NCI-H510A (cell line): ENCODE data around the gene GIPC3.

ENCODE experiments used
- DNase-seq: peaks from one replicate; lab custom pipeline; 2025; lab: John Stamatoyannopoulos, UW

Gene GIPC3, protein sequence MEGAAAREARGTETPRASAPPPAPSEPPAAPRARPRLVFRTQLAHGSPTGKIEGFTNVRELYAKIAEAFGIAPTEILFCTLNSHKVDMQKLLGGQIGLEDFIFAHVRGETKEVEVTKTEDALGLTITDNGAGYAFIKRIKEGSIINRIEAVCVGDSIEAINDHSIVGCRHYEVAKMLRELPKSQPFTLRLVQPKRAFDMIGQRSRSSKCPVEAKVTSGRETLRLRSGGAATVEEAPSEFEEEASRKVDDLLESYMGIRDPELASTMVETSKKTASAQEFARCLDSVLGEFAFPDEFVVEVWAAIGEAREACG

DNA sequence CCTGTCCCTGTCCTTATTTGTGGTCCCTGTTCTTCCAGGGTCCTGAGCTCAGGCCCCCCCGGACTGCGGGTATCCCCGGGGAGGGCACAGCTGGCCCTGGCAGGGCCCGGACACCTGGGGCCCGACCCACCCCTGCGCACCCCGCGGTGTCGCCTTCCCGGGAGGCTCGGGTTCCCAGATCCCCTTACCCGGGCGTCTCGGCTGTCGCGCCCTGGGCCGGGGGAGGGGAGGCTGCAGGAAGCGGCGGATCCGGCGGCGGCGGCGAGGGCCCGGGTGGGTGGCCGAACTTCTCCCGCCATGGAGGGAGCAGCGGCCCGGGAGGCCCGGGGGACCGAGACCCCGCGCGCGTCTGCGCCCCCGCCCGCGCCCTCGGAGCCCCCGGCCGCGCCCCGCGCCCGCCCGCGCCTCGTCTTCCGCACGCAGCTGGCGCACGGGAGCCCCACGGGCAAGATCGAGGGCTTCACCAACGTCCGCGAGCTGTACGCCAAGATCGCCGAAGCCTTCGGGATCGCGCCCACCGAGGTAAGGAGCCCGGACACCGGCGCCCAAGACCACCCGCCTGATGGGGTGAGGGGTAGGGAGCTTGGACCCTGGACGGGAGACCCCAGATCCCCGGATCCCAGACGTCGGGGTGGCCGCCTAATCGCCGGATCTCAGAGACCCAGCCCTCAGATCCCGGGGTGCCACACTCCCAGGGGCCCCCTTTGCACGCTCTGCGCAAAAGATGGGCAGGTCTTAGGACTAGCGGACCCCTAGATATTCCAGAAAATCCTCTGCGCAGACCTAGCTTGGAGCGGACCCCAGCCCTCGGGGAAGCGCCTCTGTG is at the start of gene GIPC3:
Gene GIPC3 (plus strand): TSS at position 178 of the 826 bp plus-strand sequence. CDS start 120 bp downstream, at position 298.
- DNase-seq = no peak

DNA sequence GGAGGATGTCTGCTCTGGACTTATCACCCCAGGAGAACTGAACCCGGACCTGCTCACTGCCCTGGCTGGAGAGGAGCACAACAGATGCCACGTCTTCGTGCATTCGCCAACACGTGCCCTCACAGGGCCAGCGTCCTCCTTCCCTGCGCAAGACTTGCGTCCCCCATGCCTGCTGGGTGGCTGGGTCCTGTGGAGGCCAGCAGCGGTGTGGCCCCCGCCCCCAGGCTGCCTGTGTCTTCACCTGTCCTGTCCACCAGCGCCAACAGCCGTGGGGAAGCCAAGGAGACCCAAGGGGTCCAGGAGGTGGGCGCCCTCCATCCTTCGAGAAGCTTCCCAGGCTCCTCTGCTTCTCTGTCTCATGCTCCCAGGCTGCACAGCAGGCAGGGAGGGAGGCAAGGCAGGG is 49.7 kb upstream of the GIPC3 start:
- no peak for DNase-seq

DNA sequence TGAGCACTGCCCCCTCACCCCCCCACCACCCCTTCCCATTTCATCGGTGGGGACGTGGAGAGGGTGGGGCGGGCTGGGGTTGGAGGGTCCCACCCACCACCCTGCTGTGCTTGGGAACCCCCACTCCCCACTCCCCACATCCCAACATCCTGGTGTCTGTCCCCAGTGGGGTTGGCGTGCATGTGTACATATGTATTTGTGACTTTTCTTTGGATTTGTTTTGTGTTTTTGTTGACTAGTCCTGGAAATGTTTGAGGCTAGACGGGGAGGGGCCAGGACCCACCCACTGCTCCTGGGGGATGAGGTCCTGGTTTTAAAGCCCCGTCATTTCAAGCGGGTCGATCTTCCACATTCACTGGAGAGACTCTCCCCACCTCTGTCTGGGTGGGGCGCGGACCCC is 49.3 kb upstream of the GIPC3 start:
- DNase-seq = no peak

DNA sequence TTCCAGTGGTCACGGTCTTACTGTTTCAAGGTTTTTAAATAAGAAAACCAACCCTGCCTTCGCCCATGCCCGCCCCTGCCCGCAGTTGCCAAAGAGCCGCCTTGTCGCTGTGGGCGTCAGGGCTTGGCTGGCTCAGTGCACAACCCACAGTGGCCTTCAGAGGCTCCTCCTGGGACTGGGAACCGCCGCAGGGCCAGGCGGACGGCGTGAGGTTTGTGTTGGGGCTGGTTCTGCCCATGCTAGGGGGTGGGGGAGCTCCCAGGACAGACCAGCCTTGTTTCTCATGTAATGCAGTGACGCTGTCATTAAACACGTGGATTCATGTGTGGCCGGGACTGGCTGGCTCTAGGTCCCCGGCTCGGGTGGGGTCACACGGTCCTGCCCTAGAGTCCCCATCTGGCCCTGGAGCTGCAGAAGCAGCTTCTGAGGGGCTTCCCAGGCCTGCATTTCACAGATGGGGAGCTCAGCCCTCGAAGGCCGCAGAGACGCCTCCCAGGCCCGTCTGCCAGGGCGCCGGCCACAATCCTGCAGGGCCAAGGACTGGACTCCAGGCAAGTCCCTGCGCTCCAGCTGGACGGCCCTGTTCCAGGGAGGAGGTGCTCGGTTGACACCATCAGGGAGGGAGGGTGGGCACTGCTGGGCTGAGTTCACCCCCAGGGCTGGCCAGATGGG is 48.7 kb upstream of the GIPC3 start:
- DNase-seq = no peak

DNA sequence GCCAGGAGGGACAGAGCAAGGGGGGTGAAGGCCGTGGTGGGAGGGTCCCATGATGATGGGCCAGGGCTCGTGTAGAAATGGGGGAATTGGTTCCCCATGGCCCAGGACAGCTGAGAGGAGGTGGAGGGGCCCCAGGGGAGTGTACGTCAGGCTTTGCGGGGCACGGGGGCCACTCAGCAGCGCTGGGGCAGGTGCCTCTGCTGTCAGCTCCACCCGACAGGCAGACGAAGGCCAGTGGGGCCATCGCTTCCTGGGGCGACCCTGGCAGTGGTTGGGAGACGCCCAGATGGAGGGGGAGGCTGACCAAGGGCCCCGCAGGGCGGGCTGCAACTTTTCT is 48.2 kb upstream of the GIPC3 start:
- DNase-seq = no peak

DNA sequence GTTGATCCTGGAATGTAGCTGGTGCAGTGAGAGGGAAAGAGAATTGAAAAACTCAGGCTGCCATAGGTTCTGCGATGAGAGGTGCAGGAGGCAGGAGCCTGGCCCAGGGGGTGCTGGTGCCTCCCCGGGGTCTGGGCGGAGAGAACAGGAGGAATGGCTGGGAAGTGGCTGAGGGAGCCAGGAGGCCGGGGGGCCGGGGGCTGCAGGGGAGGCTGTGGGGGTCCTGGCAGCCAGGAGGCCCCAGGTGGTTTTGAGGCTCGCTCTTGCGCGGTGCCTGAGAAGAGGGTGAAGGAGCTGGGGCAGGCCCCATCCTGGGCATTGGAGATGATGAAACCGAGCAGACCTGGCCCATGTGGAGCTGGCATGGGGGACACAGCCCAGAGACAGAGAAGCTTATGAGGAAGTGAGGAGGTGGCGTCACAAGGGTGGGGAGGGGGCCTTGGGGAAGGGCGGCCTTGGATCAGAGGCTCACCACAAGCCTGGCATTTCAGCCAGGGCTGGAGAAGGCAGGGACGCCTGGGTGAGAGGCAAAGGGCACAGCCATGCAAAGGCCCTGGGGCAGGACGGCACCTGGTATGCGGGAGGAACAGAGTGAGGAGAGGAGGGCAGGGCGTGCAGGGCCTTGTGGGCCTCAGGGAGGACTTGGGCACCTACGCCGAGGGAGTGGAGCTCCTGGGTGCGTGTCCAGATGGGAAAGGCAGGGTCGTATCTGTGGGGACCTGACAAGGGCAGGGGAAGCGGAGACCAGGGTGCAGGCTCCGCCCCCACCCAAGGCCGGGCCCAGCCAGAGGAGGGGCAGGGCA is 47.6 kb upstream of the GIPC3 start:
- DNase-seq = no peak

DNA sequence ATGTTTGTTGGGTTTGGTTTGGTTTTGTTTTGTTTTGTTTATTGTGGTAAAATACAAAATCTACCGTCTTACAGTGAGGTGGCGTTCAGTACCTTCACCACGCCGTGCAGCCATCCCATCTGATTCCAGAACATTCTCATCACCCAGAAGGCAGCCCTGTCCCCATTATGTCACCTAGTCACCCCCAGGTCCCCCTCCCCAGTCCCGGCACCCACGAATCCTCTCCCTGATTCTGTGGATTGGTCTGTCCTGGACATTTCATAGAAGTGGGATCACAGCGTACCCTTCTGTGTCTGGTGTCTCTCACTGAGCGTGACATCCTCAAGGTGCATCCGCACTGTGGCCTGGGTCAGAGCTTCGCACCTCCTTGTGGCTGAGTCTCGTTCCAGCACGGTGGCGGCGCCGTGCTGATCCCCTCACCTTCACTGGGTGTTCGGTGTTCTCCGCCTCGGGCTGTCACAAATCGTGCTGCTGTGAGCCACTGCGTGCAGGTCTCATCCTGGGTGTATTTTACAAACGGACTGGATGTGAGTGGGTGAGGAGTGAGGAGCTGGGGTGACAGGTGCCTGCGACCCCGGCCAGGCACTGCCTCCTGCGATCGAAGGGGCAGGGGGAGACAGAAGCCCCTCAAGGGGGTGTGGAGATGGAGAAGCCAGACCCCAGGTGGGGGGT is 46.9 kb upstream of the GIPC3 start:
- DNase-seq = no peak

DNA sequence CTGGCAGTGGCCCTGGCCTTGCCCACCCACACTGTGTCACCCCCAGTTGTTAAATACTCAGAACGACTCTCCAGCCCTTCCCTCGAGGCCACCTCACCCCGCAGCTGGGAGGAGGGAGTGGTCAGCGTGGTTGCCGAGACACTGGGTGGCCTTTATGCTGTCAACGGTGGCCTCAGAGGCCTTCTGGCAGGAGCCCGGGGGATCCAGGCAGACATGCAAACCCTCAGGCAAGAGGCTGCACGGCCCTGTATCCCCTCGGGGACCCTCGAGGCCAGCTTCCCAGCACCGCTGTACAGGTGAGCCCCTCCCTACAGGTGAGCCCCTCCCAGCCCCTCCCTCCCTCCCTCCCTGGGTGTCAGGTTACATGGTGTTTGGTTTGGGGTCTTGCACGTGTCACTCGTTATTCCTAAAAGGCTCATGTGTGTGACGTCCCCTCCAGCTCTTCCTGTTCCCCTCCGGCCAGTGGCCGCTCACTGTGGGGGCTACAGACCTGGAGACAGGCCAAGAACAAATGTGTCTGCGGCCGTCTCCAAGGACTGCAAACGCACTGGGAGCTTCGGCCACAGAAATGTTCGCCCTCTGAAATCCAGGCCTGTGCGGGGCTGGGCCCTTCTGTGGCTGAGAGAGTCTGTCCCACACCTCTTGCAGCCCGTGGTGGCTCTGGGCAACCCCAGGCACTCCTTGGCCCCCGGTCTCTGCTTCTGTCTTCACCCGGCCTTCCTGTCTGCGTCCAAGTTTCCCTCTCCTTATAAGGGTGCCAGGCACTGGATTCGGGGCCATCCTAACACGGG is 46.1 kb upstream of the GIPC3 start, which contains the start of gene TEKTIP1:
Gene TEKTIP1 (plus strand): TSS at position 210 of the 791 bp plus-strand sequence. CDS start 4 bp downstream, at position 214.
- no peak for DNase-seq

DNA sequence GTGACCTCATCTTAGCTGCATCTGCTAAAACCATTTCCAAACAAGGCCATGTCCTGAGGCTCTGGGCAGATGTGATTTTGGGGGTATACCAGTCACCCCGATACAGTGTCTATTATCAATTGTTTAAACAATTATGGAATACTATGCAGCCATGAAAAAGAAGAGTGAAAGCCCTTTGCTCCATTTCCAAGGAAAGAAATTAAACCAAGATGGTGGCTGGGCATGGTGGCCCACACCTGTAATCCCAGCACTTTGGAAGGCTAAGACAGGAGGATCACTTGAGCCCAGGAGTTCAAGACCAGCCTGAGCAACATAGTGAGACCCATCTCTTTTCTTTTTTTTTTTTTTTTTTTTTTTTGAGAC is 45.5 kb upstream of the GIPC3 start:
- DNase-seq = no peak

DNA sequence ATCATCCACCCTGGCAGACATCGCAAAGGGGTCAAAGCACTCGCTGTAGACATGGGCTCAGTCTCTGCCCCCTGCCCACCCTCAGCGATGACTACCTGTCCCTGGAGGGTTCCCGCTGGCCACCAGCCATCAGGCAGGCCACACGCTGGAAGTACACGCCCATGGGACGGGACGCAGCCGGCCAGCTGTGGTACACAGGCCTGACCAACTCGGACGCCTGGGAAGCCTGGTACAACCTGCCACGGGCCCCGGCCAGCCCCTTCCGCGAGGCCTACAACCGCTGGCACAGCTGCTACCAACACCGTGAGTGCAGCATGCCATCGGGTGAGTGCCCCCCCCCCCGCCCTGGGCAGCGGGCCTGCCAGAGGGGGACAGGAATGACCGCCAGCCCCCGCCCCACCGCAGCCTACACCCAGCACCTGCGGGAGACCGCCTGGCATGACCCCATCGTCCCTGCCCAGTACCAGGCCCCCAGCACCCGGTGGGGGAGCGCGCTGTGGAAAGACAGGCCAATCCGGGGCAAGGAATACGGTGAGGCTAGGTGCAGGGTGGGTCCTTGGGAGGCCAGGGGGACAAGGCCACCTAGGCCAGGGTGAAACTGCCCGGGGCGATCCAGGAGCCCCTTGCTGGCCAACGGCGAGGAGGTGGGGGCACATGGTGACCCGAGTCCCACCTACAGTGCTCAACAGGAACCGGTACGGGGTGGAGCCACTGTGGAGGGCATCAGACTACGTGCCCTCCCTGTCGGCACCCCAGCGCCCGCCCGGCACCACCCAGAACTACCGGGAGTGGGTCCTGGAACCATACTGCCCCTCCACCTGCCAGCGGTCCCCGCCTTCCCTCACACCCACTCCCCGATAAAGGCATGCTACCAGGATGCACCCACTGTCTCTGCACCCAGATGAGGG is 41.9 kb upstream of the GIPC3 start:
- no peak for DNase-seq

DNA sequence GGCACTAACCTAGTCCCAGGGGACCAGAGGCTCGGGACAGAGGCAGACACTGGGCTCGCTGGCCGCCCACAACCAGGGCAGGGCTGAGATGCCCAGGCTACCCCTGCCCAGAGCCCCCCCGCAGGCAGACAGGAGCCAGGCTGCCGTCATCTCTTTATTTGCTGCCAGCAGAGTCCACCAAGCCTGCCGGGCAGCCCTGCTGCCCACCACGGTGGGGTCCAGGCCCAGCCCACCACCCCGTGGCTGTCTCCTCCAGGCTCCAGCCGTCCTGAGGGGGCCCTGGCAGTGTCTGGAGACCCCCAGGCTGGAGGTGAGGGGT is 41.3 kb upstream of the GIPC3 start:
- DNase-seq = no peak

DNA sequence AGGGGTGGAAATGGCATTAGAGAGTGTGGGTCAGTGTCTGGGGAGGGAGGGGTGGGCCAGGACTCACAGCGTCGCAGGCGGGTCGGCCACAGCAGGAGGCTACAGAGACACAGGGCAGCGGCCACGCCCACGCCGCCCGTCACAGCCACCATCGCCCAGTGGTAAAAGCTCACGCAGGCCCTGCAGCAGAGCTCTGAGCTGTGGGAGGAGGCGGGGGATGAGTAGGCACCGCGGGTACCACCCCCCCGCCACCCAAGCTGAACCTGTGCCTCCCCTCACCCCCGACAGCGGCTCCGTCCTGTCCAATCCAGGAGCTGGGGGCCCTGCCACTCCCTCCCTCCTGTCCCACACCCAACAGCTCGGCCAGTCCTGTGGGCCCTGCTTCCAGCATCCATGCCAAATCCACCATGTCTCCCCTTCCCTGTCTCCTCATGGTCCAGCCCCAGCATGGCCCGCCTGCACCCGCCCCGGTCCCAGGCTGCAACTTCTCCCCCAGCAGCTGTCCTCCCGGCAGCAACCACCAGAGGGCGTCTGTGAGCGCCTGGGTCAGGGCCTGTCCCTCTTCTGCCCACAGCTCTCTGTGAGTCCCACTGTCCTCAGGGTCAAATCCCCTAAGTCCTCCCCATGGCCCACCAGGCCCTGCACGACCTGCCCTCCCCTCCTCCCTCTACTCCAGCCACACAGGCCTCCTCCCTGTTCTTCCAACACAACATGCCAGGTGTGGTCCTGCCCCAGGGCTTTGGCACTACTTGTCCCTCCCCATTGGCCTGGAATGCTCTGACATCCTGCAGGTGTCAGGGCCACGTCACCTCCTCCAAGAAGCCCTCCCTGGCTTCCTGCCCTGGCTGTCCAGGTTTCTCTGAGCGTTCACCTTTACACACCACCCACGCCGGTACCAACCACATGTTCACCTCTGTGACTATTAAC is 40.3 kb upstream of the GIPC3 start:
- DNase-seq = no peak

DNA sequence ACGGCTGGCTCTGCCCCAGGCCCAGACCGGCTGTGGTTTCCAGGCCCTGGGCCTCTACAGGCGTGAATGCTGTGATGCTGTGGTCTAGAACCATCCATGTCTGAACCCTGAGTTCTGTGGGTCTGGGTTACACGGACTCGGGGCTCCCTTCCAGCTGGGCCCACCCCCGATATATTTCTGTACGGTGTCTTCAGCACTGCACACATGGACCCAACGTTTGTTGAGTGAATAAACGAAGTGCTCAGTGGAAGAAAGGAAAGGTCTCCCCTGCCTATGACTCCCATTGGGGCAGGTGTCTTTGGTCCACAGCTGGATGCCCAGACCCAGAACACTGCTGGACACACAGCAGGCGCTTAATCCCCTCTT is 39.6 kb upstream of the GIPC3 start:
- no peak for DNase-seq

DNA sequence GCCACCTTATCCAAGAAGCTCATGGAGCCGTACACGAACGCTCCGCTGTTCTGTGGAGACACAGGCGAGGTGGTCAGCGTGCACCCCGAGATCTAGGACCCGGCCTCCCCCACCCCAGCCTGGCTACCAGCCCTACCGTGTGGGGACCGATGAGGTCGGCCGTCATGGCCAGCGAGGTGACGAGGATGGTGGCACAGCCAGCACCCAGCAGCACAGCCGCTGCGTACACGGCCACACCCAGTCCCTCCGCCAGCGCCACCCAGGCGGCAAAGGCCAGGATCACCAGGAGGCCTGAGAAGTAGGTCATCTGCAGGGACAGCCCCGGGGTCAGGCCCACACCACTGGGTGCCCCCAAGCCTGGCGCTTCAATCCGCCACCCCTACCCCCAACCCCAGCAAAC is 39.2 kb upstream of the GIPC3 start:
- no peak for DNase-seq

DNA sequence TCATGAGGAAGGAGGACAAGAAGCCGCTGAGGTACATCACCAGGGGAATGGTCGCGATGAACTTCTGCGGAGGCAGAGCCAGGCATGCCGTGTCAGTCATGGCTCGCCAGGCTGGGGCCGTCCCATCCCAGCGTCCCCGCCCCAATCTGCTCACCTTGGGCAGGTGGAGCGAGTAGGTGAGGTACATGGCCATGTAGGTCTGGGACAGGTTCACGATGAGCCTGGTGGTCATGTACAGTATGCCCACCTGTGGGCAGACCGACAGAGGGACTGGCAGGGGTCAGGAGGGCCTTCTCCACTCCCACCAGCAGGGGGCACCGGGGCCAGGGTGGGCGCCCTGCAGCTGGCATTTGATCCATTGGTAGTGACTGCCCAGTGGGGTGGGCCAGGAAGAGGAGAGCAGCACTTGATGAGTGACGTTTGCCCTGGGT is 38.0 kb upstream of the GIPC3 start:
- DNase-seq = no peak

DNA sequence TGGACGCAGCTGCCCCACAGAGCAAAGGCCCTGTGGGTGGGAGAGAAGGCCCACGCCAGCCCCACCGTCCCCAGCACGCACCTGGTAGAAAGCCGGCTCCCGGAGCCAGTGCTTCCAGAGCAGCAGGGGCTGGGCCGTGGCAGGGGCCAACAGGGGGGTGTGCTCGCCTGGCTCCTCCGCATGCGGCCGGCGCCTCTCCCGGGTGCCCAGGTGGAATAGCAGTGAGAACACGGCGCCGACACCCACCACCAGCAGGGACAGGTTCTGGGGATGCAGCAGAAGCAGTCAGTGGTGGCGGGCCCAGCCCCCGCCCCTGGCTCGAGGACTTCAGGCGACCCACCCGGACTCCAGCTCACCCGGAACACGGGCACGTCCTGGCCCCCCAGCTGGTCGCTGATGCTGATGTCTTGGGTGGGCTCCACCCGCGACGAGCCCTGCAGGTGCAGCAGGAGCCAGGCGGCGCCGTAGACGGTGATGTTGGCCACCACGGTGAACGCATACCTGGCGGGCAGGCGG is 37.5 kb upstream of the GIPC3 start:
- DNase-seq = no peak

DNA sequence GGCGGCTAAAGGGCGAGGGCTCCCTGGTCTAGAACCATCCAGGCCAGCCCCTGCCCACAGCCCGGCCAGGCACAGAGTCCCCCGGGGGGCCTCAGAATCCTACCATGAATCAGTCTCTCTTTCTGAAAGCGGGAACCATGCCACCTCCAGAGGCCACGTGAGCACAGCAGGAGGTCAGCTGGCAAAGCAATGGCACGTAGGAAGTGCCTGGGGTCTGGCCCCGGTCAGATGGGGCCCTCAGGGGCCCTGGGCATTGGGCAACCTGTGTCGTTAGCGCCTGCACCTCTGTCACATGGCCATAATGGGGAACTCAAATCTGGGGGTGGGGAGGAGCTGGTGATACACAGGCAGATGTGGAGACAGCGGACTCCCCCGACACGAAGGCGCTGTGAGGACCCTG is 36.7 kb upstream of the GIPC3 start:
- DNase-seq = no peak

DNA sequence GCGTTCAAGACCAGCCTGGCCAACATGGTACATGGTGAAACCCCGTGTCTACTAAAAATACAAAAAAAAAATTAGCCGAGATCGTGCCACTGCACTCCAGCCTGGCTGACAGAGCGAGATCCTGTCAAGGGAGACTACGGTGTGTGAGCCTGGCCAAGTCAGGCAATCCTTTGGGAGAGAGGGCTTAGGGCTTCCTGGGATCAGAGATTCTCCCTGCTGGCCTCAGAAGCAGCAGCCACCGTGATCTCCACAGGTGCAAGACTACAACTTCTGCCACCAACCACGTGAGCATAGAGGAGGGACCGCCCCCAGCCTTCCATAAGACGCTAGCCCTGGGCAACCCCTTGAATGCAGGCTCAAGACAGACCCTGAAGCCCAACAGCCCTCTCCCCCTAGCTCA is 35.5 kb upstream of the GIPC3 start:
- no peak for DNase-seq
